ENCODE data around the gene SELE. TPM values are rescaled to one million over a fixed set of nuclear protein-coding genes. Genes with fewer than 3 reads are reported as not detected.

SELE gene
- total and polyA plus RNA-seq, 2 of the 8 experiments (the other 6 are each of a cell fraction or from before 2014, with no cell fraction given) = not detected

DNA sequence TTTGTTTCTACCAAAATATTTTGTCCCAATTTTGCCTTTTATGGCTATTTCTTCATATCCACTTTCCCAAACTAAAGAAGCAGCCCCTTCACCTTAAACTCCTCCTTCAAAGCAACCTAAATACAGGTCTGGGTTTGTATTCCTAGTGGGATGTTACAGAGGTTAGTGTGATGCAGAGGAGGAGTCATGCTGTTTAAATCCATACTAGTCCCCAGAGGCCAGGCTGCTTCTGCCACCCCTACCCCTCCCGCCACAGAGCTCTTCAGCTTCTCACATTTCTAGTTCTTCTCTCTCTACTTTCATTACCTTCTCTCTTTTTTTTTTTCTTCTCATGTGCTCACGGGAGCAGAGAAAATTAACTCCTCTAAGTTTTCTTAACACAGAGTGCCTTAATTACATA, 51.8 kb downstream of the SELE start (continued):
- TF ChIP-seq HDAC2 (IDR thresholded peaks at IDR 0.05; ENCODE audit: borderline replicate concordance in 1 of 2, low read depth in 2 of 2, low read length in 2 of 2) (no peak), SIRT6 (IDR thresholded peaks at IDR 0.05; ENCODE audit: low read length) (no peak), POU5F1 (IDR thresholded peaks at IDR 0.05; ENCODE audit: low read depth, low read length) (0 out of 2 replicates have a peak, but pooled peaks have one; percentile 21)
